CD4-positive, CD25-positive, alpha-beta regulatory T cell (primary cell): ENCODE measurements around the gene NYAP2. TPM values are rescaled to one million over a fixed set of nuclear protein-coding genes. Genes with fewer than 3 reads are reported as not detected.

Experiments used
- ATAC-seq, 2 donors: fragments of 150-1000 bp; cut with Tn5 transposase; one replicate each; pipeline ENCODE4 v1.10.0; 2021; ENCODE audit warnings: low read depth in 2 of 2, moderate number of reproducible peaks in 2 of 2, moderate library complexity in 1 of 2
- DNase-seq, 3 donors: peaks; one replicate each; pipeline versions ENCODE4 v3.0.0 to v3.0.0-alpha.2; 2012 to 2022; ENCODE audit warnings: mixed read lengths in 1 of 3
- H3K27ac ChIP-seq: one replicate; pipeline ENCODE4 v1.7.0; 2013; ENCODE audit warnings: mild to moderate bottlenecking, low read length; ENCODE audit not compliant: insufficient read depth, poor library complexity, severe bottlenecking
- H3K27me3 ChIP-seq: one replicate; pipeline ENCODE4 v1.7.0; 2013; ENCODE audit warnings: low read length; ENCODE audit not compliant: control insufficient read depth, insufficient read depth
- H3K36me3 ChIP-seq: one replicate; pipeline ENCODE4 v1.7.0; 2013; ENCODE audit warnings: mild to moderate bottlenecking, low read length, moderate library complexity; ENCODE audit not compliant: control insufficient read depth, insufficient read depth
- H3K4me1 ChIP-seq: 2 replicates; pipeline ENCODE4 v1.7.0; 2013; ENCODE audit warnings: mild to moderate bottlenecking, low read length; ENCODE audit not compliant: insufficient read depth, control insufficient read depth, poor library complexity, severe bottlenecking
- H3K4me3 ChIP-seq: one replicate; pipeline ENCODE4 v1.7.0; 2013; ENCODE audit warnings: low read depth, mild to moderate bottlenecking, low read length, moderate library complexity
- H3K9me3 ChIP-seq, 2 experiments: 1 replicate in 1 of 2; 2 replicates in 1 of 2; pipeline ENCODE4 v1.7.0; 2013; ENCODE audit warnings: low read length in 2 of 2, mild to moderate bottlenecking in 1 of 2, moderate library complexity in 1 of 2; ENCODE audit not compliant: control insufficient read depth in 2 of 2
- H3K27ac Mint-ChIP-seq, 3 donors: one replicate each; pipeline ENCODE4 v1.8.0; 2020 to 2022; ENCODE audit warnings: mild to moderate bottlenecking in 3 of 3, mixed read lengths in 3 of 3, moderate library complexity in 2 of 3
- H3K27me3 Mint-ChIP-seq: one replicate; pipeline ENCODE4 v1.8.0; 2022; ENCODE audit warnings: mild to moderate bottlenecking, mixed read lengths
- H3K36me3 Mint-ChIP-seq: one replicate; pipeline ENCODE4 v1.8.0; 2020; ENCODE audit warnings: mixed read lengths
- H3K4me1 Mint-ChIP-seq, 4 donors: one replicate each; pipeline ENCODE4 v1.8.0; 2020 to 2022; ENCODE audit warnings: mixed read lengths in 4 of 4, mild to moderate bottlenecking in 1 of 4
- H3K4me3 Mint-ChIP-seq, 4 donors: one replicate each; pipeline ENCODE4 v1.8.0; 2020 to 2022; ENCODE audit warnings: mild to moderate bottlenecking in 4 of 4, mixed read lengths in 4 of 4, moderate library complexity in 3 of 4
- H3K9me3 Mint-ChIP-seq, 7 donors: one replicate each; pipeline ENCODE4 v1.8.0; 2020 to 2022; ENCODE audit warnings: mixed read lengths in 7 of 7, mild to moderate bottlenecking in 3 of 7, moderate library complexity in 2 of 7
- polyA plus RNA-seq, 4 donors: library from polyadenylated mRNA; unstranded; fragments of 300-500 nt; fragmentation: Illumina TruSeq; gene quantifications; one replicate each; pipeline ENCODE4 v1.2.3, GENCODE V29; 2021
- total RNA-seq: library from RNA; stranded (reverse); gene quantifications from one replicate; pipeline ENCODE4 v1.2.3, GENCODE V29; 2022

NYAP2 gene
- total and polyA plus RNA-seq, 5 donors from 2014 or later, result 0.20 TPM; not detected in 4

GRCh38 chr2:225637259-225637658 is 237.7 kb downstream of the NYAP2 start:
- Histone ChIP-seq H3K27me3 (no peaks in the 10 kb centered on the region), H3K4me1 (no peaks in the 10 kb centered on the region), H3K4me3 (no peak overlapping the region), H3K9me3 (no peaks in the 10 kb centered on the region), H3K36me3 (no peaks in the 10 kb centered on the region), H3K27ac (no peak overlapping the region)
- Mint-ChIP-seq H3K27ac (no peak overlapping the region), H3K4me1 (no peaks in the 10 kb centered on the region), H3K36me3 (no peaks in the 10 kb centered on the region), H3K4me3 (no peak overlapping the region), H3K27me3 (peaks cover 2% of the 10 kb centered on the region), H3K9me3 (peaks cover 0 to 4% (median 0%) of the 10 kb centered on the region in 7 donors)
- DNase-seq (no peak), ATAC-seq (no peak)

- Mint-ChIP-seq H3K27me3 (no peaks in the 10 kb centered on the region), H3K36me3 (no peaks in the 10 kb centered on the region), H3K27ac (no peak overlapping the region), H3K4me1 (no peaks in the 10 kb centered on the region), H3K9me3 (peaks cover 0 to 4% (median 0%) of the 10 kb centered on the region in 7 donors), H3K4me3 (no peak overlapping the region)
- H3K27me3 ChIP-seq, result no peaks in the 10 kb centered on the region
- no peaks in the 10 kb centered on the region for H3K4me1 ChIP-seq
- ATAC-seq (no peak), DNase-seq (no peak)
- no peak overlapping the region for H3K4me3 ChIP-seq
- H3K9me3 ChIP-seq, result no peaks in the 10 kb centered on the region
- H3K27ac ChIP-seq, result no peak overlapping the region
- no peaks in the 10 kb centered on the region for H3K36me3 ChIP-seq
Observed at GRCh38 chr2:225640550-225640949, 241.0 kb downstream of the NYAP2 start.

- H3K4me1 ChIP-seq, result no peaks in the 10 kb centered on the region
- no peaks in the 10 kb centered on the region for H3K36me3 ChIP-seq
- no peak overlapping the region for H3K27ac Mint-ChIP-seq
- no peaks in the 10 kb centered on the region for H3K4me1 Mint-ChIP-seq
- H3K27me3 Mint-ChIP-seq, result no peaks in the 10 kb centered on the region
- no peak for DNase-seq
- no peak overlapping the region for H3K4me3 Mint-ChIP-seq
- H3K27ac ChIP-seq, result no peak overlapping the region
- H3K27me3 ChIP-seq, result no peaks in the 10 kb centered on the region
- H3K36me3 Mint-ChIP-seq, result no peaks in the 10 kb centered on the region
- no peak overlapping the region for H3K4me3 ChIP-seq
- no peaks in the 10 kb centered on the region for H3K9me3 ChIP-seq
- H3K9me3 Mint-ChIP-seq, result peaks cover 0 to 1% (median 0%) of the 10 kb centered on the region in 7 donors
- ATAC-seq, result no peak
Observed at GRCh38 chr2:225649274-225649673, 249.8 kb downstream of the NYAP2 start.

- ATAC-seq, result no peak
- Histone ChIP-seq H3K27ac (no peak overlapping the region), H3K4me1 (no peaks in the 10 kb centered on the region), H3K4me3 (no peak overlapping the region), H3K36me3 (no peaks in the 10 kb centered on the region), H3K9me3 (no peaks in the 10 kb centered on the region), H3K27me3 (no peaks in the 10 kb centered on the region)
- Mint-ChIP-seq H3K4me1 (no peaks in the 10 kb centered on the region), H3K36me3 (no peaks in the 10 kb centered on the region), H3K27ac (no peak overlapping the region), H3K4me3 (no peak overlapping the region), H3K27me3 (no peaks in the 10 kb centered on the region), H3K9me3 (peaks cover 0 to 1% (median 0%) of the 10 kb centered on the region in 7 donors)
- DNase-seq, result no peak
Observed at GRCh38 chr2:225650041-225650440, 250.5 kb downstream of the NYAP2 start.

GRCh38 chr2:225660262-225661131 is 261.0 kb downstream of the NYAP2 start:
- no peak overlapping the region for H3K4me3 ChIP-seq
- no peaks in the 10 kb centered on the region for H3K9me3 Mint-ChIP-seq
- H3K27ac Mint-ChIP-seq, result peak overlapping the region in 1 of 3 donors; percentile 34

DNA sequence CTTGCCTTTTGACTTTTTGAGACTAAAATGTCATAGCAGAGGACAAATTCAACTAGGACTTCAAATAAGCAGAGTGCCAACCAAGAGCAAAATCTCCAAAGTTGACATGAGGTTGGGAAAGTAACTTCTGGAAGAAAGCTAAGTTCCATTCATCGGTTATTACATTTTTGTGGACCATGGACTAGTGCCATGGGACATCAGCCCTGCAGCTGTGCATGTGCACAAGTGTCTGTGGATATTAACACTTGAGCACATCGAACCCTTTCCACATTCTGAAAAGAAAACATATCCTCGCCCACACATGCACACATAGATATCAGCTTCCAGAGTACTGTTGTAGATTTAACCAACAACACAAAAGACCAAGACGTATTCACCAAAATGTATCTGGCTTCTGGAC is 262.6 kb downstream of the NYAP2 start:
- H3K9me3 Mint-ChIP-seq, result no peaks in the 10 kb centered on the region
- no peak for DNase-seq
- no peaks in the 10 kb centered on the region for H3K4me1 Mint-ChIP-seq
- Histone ChIP-seq H3K27ac (no peak overlapping the region), H3K4me3 (no peak overlapping the region), H3K9me3 (no peaks in the 10 kb centered on the region), H3K36me3 (no peaks in the 10 kb centered on the region), H3K27me3 (no peaks in the 10 kb centered on the region), H3K4me1 (no peaks in the 10 kb centered on the region)
- H3K27ac Mint-ChIP-seq, result no peak overlapping the region
- no peaks in the 10 kb centered on the region for H3K36me3 Mint-ChIP-seq
- H3K27me3 Mint-ChIP-seq, result peaks cover 8% of the 10 kb centered on the region
- H3K4me3 Mint-ChIP-seq, result no peak overlapping the region
- no peak for ATAC-seq

More at GRCh38 chr2:225660262-225661131, 261.0 kb downstream of the NYAP2 start:
- Histone ChIP-seq H3K4me1 (no peaks in the 10 kb centered on the region), H3K36me3 (no peaks in the 10 kb centered on the region), H3K27me3 (no peaks in the 10 kb centered on the region), H3K27ac (no peak overlapping the region), H3K9me3 (no peaks in the 10 kb centered on the region)
- DNase-seq (peak; percentile 33 to 68 (median 54)), ATAC-seq (peak; percentile 60 to 64)
- Mint-ChIP-seq H3K36me3 (no peaks in the 10 kb centered on the region), H3K4me3 (no peak overlapping the region), H3K4me1 (no peaks in the 10 kb centered on the region), H3K27me3 (peaks cover 8% of the 10 kb centered on the region)

- Mint-ChIP-seq H3K4me1 (no peaks in the 10 kb centered on the region), H3K36me3 (no peaks in the 10 kb centered on the region), H3K4me3 (no peak overlapping the region), H3K27ac (no peak overlapping the region), H3K27me3 (peaks cover 4% of the 10 kb centered on the region), H3K9me3 (no peaks in the 10 kb centered on the region)
- H3K4me1 ChIP-seq, result no peaks in the 10 kb centered on the region
- DNase-seq (no peak), ATAC-seq (no peak)
- no peak overlapping the region for H3K4me3 ChIP-seq
- no peaks in the 10 kb centered on the region for H3K9me3 ChIP-seq
- no peaks in the 10 kb centered on the region for H3K27me3 ChIP-seq
- H3K36me3 ChIP-seq, result no peaks in the 10 kb centered on the region
- no peak overlapping the region for H3K27ac ChIP-seq
Observed at GRCh38 chr2:225667445-225667844, 267.9 kb downstream of the NYAP2 start.
